OCI-LY1 (cell line): ENCODE data around the gene MOV10.
A peak's percentile ranks its signal among the peaks of the same experiment; 100 is the strongest.
"Not testable (repeated sequence)": the region's sequence is repeated elsewhere in the genome, so short reads cannot be mapped to it uniquely, and the experiment has no call there.

Source experiments
- H2AFZ ChIP-seq: fragments of 200-600 bp; sonication (generic), shearing (Covaris generic); 2 replicates; pipeline ENCODE4 v1.6.0; 2014; ENCODE audit warnings: antibody characterized with exemption, mild to moderate bottlenecking, low read length
- H3F3A ChIP-seq: fragments of 200-600 bp; sonication (generic), shearing (Covaris generic); 2 replicates; pipeline ENCODE4 v1.6.0; 2014; ENCODE audit warnings: mild to moderate bottlenecking, antibody characterized with exemption, low read length, moderate library complexity; ENCODE audit not compliant: insufficient read depth
- H3K27ac ChIP-seq: fragments of 200-600 bp; sonication (generic); 2 replicates; pipeline ENCODE4 v1.5.1; 2014; ENCODE audit warnings: low read length, mixed run types, mild to moderate bottlenecking, low read depth; ENCODE audit not compliant: poor library complexity, severe bottlenecking
- H3K27me3 ChIP-seq: fragments of 200-600 bp; sonication (generic); 2 replicates; pipeline ENCODE4 v1.6.0; 2014; ENCODE audit warnings: antibody characterized with exemption, mild to moderate bottlenecking, low read length, moderate library complexity; ENCODE audit not compliant: insufficient read depth
- H3K36me3 ChIP-seq: fragments of 200-600 bp; sonication (generic); 2 replicates; pipeline ENCODE4 v1.6.1; 2014; ENCODE audit warnings: mild to moderate bottlenecking, antibody characterized with exemption, low read length, moderate library complexity, mixed read lengths; ENCODE audit not compliant: insufficient read depth
- H3K4me1 ChIP-seq: fragments of 200-600 bp; sonication (generic); 2 replicates; pipeline ENCODE4 v1.5.1; 2014; ENCODE audit warnings: mild to moderate bottlenecking, low read length, moderate library complexity; ENCODE audit not compliant: insufficient read depth, severe bottlenecking
- H3K4me2 ChIP-seq: fragments of 200-600 bp; sonication (generic), shearing (Covaris generic); 2 replicates; pipeline ENCODE4 v1.6.1; 2014; ENCODE audit warnings: low read length
- H3K4me3 ChIP-seq: fragments of 200-600 bp; sonication (generic); 2 replicates; pipeline ENCODE4 v1.5.1; 2014; ENCODE audit warnings: low read length, low read depth, mild to moderate bottlenecking, mixed read lengths; ENCODE audit not compliant: poor library complexity, severe bottlenecking
- H3K79me2 ChIP-seq: fragments of 200-600 bp; shearing (Covaris generic); 2 replicates; pipeline ENCODE4 v1.6.1; 2016; ENCODE audit warnings: mixed run types, low read length, mixed read lengths; ENCODE audit not compliant: insufficient read depth
- H3K9ac ChIP-seq: fragments of 200-600 bp; sonication (generic), shearing (Covaris generic); 2 replicates; pipeline ENCODE4 v1.6.1; 2014; ENCODE audit warnings: mild to moderate bottlenecking, low read length, mixed read lengths
- H3K9me2 ChIP-seq: fragments of 200-600 bp; sonication (generic), shearing (Covaris generic); 2 replicates; pipeline ENCODE4 v1.6.1; 2014; ENCODE audit warnings: low read depth, mild to moderate bottlenecking, low read length, mixed read lengths
- H3K9me3 ChIP-seq: fragments of 200-600 bp; shearing (Covaris generic); 2 replicates; pipeline ENCODE4 v1.6.1; 2014; ENCODE audit warnings: low read length, mixed read lengths
- H4K20me1 ChIP-seq: fragments of 200-600 bp; sonication (generic), shearing (Covaris generic); 2 replicates; pipeline ENCODE4 v1.6.0; 2016; ENCODE audit warnings: mild to moderate bottlenecking, low read length; ENCODE audit not compliant: insufficient read depth
- CTCF ChIP-seq: fragments of 200-600 bp; sonication (generic), shearing (Covaris generic); IDR thresholded peaks from 2 replicates; pipeline ENCODE4 v1.5.1; 2017; ENCODE audit warnings: mild to moderate bottlenecking, antibody characterized with exemption, low read length, moderate library complexity, mixed read lengths
- EZH2 ChIP-seq: fragments of 200-600 bp; sonication (generic), shearing (Covaris generic); IDR thresholded peaks from 2 replicates; pipeline ENCODE4 v1.8.0; 2017; ENCODE audit warnings: borderline replicate concordance, mixed run types, mild to moderate bottlenecking, antibody characterized with exemption, low read length, moderate library complexity, mixed read lengths

Gene MOV10

GRCh38 chr1:112636597-112637253, 37.7 kb upstream of the MOV10 start:
- H3K27ac ChIP-seq = peak overlapping the region; percentile 41
- no peak overlapping the region for H2AFZ ChIP-seq
- no peak overlapping the region for H3K9ac ChIP-seq
- no peaks in the 10 kb centered on the region for H3K27me3 ChIP-seq
- H3K4me2 ChIP-seq = no peak overlapping the region
- no peak overlapping the region for H3K4me3 ChIP-seq
- H3K36me3 ChIP-seq = peaks cover 31% of the 10 kb centered on the region
- H3K79me2 ChIP-seq = peaks cover 86% of the 10 kb centered on the region
- H3F3A ChIP-seq = no peaks in the 10 kb centered on the region
- H3K4me1 ChIP-seq = peaks cover 17% of the 10 kb centered on the region
- no peaks in the 10 kb centered on the region for H3K9me3 ChIP-seq
- peaks cover 4% of the 10 kb centered on the region for H4K20me1 ChIP-seq
- TF ChIP-seq EZH2 (no peak), CTCF (no peak)
- H3K9me2 ChIP-seq = no peaks in the 10 kb centered on the region

DNA sequence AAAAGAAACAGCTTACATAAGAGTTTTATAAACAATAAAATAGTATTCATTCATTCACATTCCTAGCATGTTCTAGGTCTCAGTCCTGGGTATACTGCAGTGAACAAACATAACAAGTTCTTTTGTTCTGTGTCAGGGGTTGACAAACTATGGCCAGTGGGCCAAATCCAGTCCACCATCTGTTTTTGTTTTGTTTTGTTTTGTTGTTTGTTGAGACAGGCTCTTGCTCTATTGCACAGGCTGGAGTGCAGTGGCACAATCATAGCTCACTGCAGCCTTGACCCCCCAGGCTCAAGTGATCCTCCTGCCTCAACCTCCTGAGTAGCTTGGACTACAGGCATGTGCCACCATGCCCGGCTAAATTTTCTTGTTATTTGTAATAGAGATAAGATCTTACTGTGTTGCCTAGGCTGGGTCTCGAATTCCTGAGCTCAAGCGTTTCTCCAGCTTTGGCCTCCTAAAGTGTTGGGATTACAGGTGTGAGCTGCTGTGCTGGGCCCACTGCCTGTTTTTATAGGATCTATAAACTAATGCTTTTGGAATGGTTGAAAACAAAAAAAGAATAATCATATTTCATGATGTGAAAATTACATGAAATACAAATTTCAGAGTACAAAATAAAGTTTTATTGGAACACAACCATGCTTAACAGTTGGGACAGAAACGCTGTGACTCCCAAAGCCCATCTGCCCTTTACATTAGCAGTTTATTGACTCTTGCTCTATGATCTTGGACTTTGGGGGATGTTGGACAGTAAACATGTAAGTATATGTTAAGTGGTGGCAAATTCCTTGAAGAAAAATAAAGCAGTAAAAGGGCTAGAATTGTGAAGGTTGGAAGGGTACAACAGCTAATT, 37.0 kb upstream of the MOV10 start:
- no peak overlapping the region for H3K4me3 ChIP-seq
- H3F3A ChIP-seq = no peaks in the 10 kb centered on the region
- no peak overlapping the region for H2AFZ ChIP-seq
- H3K9ac ChIP-seq = no peak overlapping the region
- H3K36me3 ChIP-seq = peaks cover 24% of the 10 kb centered on the region
- no peaks in the 10 kb centered on the region for H3K27me3 ChIP-seq
- H3K9me2 ChIP-seq = no peaks in the 10 kb centered on the region
- H3K79me2 ChIP-seq = peaks cover 86% of the 10 kb centered on the region
- no peak overlapping the region for H3K4me2 ChIP-seq
- TF ChIP-seq CTCF = no peak
- TF ChIP-seq EZH2 = no peak
- no peak overlapping the region for H3K27ac ChIP-seq
- peaks cover 17% of the 10 kb centered on the region for H3K4me1 ChIP-seq
- peaks cover 4% of the 10 kb centered on the region for H4K20me1 ChIP-seq
- no peaks in the 10 kb centered on the region for H3K9me3 ChIP-seq

DNA sequence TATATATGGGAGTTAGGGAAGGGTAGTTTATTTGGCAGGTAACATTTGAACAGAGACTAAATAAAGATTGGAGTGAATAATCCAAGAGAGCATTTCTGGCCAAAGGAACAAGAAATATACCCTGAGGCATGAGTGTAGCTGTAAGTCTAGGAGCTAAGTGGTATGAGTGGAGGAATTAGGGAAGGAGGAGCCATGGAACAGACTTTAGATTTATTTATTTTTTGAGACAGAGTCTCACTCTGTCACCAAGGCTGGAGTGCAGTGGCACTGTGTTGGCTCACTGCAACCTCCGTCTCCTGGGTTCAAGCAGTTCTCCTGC, 36.4 kb upstream of the MOV10 start:
- no peak overlapping the region for H3K4me2 ChIP-seq
- H3K9me2 ChIP-seq = no peaks in the 10 kb centered on the region
- peaks cover 86% of the 10 kb centered on the region for H3K79me2 ChIP-seq
- no peaks in the 10 kb centered on the region for H3F3A ChIP-seq
- no peaks in the 10 kb centered on the region for H3K27me3 ChIP-seq
- H2AFZ ChIP-seq = no peak overlapping the region
- H3K4me3 ChIP-seq = no peak overlapping the region
- H3K9me3 ChIP-seq = no peaks in the 10 kb centered on the region
- peaks cover 4% of the 10 kb centered on the region for H4K20me1 ChIP-seq
- no peak overlapping the region for H3K9ac ChIP-seq
- TF ChIP-seq CTCF = no peak
- no peak for TF ChIP-seq EZH2
- peaks cover 17% of the 10 kb centered on the region for H3K4me1 ChIP-seq
- H3K27ac ChIP-seq = no peak overlapping the region
- peaks cover 20% of the 10 kb centered on the region for H3K36me3 ChIP-seq

DNA sequence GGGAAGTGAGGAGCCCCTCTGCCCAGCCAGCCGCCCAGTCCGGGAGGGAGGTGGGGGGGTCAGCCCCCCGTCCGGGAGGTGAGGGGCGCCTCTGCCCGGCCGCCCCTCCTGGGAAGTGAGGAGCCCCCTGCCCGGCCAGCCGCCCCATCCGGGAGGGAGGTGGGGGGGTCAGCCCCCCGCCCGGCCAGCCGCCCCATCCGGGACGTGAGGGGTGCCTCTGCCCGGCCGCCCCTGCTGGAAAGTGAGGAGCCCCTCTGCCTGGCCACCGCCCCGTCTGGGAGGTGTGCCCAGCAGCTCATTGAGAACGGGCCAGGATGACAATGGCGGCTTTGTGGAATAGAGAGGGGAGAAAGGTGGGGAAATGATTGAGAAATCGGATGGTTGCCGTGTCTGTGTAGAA, 34.0 kb upstream of the MOV10 start:
- peaks cover 14% of the 10 kb centered on the region for H3K4me1 ChIP-seq
- not testable (repeated sequence) for H3K27ac ChIP-seq, H4K20me1 ChIP-seq

More for the DNA sequence above, 34.0 kb upstream of the MOV10 start:
- not testable (repeated sequence) for H3K4me2 ChIP-seq, H3K27me3 ChIP-seq, H3K4me3 ChIP-seq, H3K9ac ChIP-seq, H2AFZ ChIP-seq, H3K9me2 ChIP-seq, H3F3A ChIP-seq, H3K9me3 ChIP-seq
- H3K79me2 ChIP-seq = peaks cover 86% of the 10 kb centered on the region
- peaks cover 31% of the 10 kb centered on the region for H3K36me3 ChIP-seq
